HEK293 (cell line): Measurements from ENCODE around the gene WDR73.

Experiments used
- CTCF ChIA-PET: fragments of 350-600 bp; formaldehyde crosslinking; extraction: SDS; loops from one replicate; lab custom pipeline; 2021; ENCODE audit warnings: antibody characterized with exemption; lab: Yijun Ruan, JAX
- POLR2A ChIA-PET: fragments of 300-600 bp; formaldehyde crosslinking; extraction: SDS; loops from one replicate; lab custom pipeline; 2020; ENCODE audit warnings: antibody characterized with exemption, inconsistent platforms; lab: Yijun Ruan, JAX
- H3K27ac ChIP-seq: fragments of 200-500 bp; sonication (Bioruptor generic); 2 replicates; pipeline ENCODE4 v1.5.1; 2014; ENCODE audit warnings: low read depth, low read length, control low read depth, inconsistent platforms; ENCODE audit errors: extremely low read depth
- H3K36me3 ChIP-seq, 2 experiments: fragments of 200-500 bp in 1 of 2; sonication (Bioruptor generic) in 1 of 2; 1 replicate in 1 of 2; 2 replicates in 1 of 2; pipeline ENCODE4 v1.5.1; 2014 to 2017; ENCODE audit warnings: inconsistent platforms in 2 of 2, low read length in 2 of 2; ENCODE audit not compliant: control insufficient read depth in 2 of 2, insufficient read depth in 1 of 2
- H3K4me1 ChIP-seq: fragments of 200-500 bp; sonication (Bioruptor generic); 2 replicates; pipeline ENCODE4 v1.5.1; 2014; ENCODE audit warnings: mild to moderate bottlenecking, low read length, inconsistent platforms; ENCODE audit not compliant: control insufficient read depth, insufficient read depth
- H3K4me3 ChIP-seq: 2 replicates; pipeline ENCODE4 v1.5.1; 2011; ENCODE audit warnings: low read depth, mild to moderate bottlenecking, control low read depth, low read length, moderate library complexity
- H3K9me3 ChIP-seq: fragments of 200-500 bp; sonication (Bioruptor generic); 2 replicates; pipeline ENCODE4 v1.5.1; 2014; ENCODE audit warnings: low read depth, low read length, inconsistent platforms; ENCODE audit not compliant: control insufficient read depth, insufficient read depth
- KLF17 ChIP-seq: fragments of 450-650 bp; formaldehyde crosslinking; IDR thresholded peaks from 2 replicates; pipeline ENCODE4 v1.5.1; 2016; ENCODE audit warnings: missing biosample characterization, missing genetic modification characterization
- OVOL3 ChIP-seq: fragments of 450-650 bp; formaldehyde crosslinking; IDR thresholded peaks from 2 replicates; pipeline ENCODE4 v1.5.1; 2016; ENCODE audit warnings: missing biosample characterization, missing genetic modification characterization
- SALL2 ChIP-seq: fragments of 450-650 bp; formaldehyde crosslinking; IDR thresholded peaks from 2 replicates; pipeline ENCODE4 v1.5.0; 2017; ENCODE audit warnings: missing biosample characterization, mild to moderate bottlenecking, missing genetic modification characterization, borderline replicate concordance
- TCF7L2 ChIP-seq: IDR thresholded peaks from 2 replicates; pipeline ENCODE4 v1.6.1; 2011; ENCODE audit warnings: low read depth, mild to moderate bottlenecking, inconsistent platforms, low read length, moderate library complexity, borderline replicate concordance
- ZBTB26 ChIP-seq: fragments of 450-650 bp; formaldehyde crosslinking; optimal IDR thresholded peaks from 2 replicates; pipeline ENCODE3; 2016; ENCODE audit warnings: missing biosample characterization, mild to moderate bottlenecking, missing genetic modification characterization
- ZFHX2 ChIP-seq: fragments of 450-650 bp; formaldehyde crosslinking; conservative IDR thresholded peaks from 2 replicates; pipeline ENCODE4 v1.5.1; 2016; ENCODE audit warnings: missing biosample characterization, missing genetic modification characterization
- ZNF114 ChIP-seq: fragments of 450-650 bp; formaldehyde crosslinking; IDR thresholded peaks from 2 replicates; pipeline ENCODE4 v1.5.0; 2017; ENCODE audit warnings: missing biosample characterization, missing genetic modification characterization
- ZNF18 ChIP-seq: fragments of 450-650 bp; formaldehyde crosslinking; IDR thresholded peaks from 2 replicates; pipeline ENCODE4 v1.5.1; 2016; ENCODE audit warnings: missing biosample characterization, missing genetic modification characterization
- ZNF214 ChIP-seq: fragments of 450-650 bp; formaldehyde crosslinking; IDR thresholded peaks from 2 replicates; pipeline ENCODE4 v1.5.1; 2017; ENCODE audit warnings: missing biosample characterization, mild to moderate bottlenecking, missing genetic modification characterization, borderline replicate concordance
- ZNF280C ChIP-seq: fragments of 450-650 bp; formaldehyde crosslinking; IDR thresholded peaks from 2 replicates; pipeline ENCODE4 v1.5.1; 2016; ENCODE audit warnings: missing biosample characterization, missing genetic modification characterization
- ZNF610 ChIP-seq: fragments of 450-650 bp; formaldehyde crosslinking; IDR thresholded peaks from 2 replicates; pipeline ENCODE4 v1.5.1; 2016; ENCODE audit warnings: missing biosample characterization, missing genetic modification characterization, borderline replicate concordance
- ZNF654 ChIP-seq: fragments of 450-650 bp; formaldehyde crosslinking; IDR thresholded peaks from 2 replicates; pipeline ENCODE4 v1.5.1; 2016; ENCODE audit warnings: low read depth, missing biosample characterization, missing genetic modification characterization
- ZNF776 ChIP-seq: fragments of 450-650 bp; formaldehyde crosslinking; IDR thresholded peaks from 2 replicates; pipeline ENCODE4 v1.5.0; 2017; ENCODE audit warnings: missing biosample characterization, missing genetic modification characterization, borderline replicate concordance
- ZNF777 ChIP-seq: fragments of 450-650 bp; formaldehyde crosslinking; IDR thresholded peaks from 2 replicates; pipeline ENCODE4 v1.5.1; 2017; ENCODE audit warnings: missing biosample characterization, missing genetic modification characterization, borderline replicate concordance
- ZSCAN18 ChIP-seq: fragments of 450-650 bp; formaldehyde crosslinking; IDR thresholded peaks from 2 replicates; pipeline ENCODE4 v1.5.1; 2016; ENCODE audit warnings: missing biosample characterization, missing genetic modification characterization
- TF ChIP-seq, protein P1 (sequence below): fragments of 450-650 bp; formaldehyde crosslinking; IDR thresholded peaks from 2 replicates; pipeline ENCODE4 v1.5.1; 2016; ENCODE audit warnings: missing biosample characterization, missing genetic modification characterization

The WDR73 gene

GRCh38 chr15:84605554-84605882, 48.6 kb downstream of the WDR73 start:
- no peak overlapping the region for H3K4me3 ChIP-seq
- H3K9me3 ChIP-seq = no peaks in the 10 kb centered on the region
- ChIA-PET POLR2A (interaction anchor here (0.6 kb wide), 1 partner anchor 30 kb away, joined by 6 read pairs; no protein-coding TSS in a partner anchor), CTCF (interaction anchor here (0.6 to 0.9 kb wide), 2 partner anchors 18 to 445 kb away, joined by 3 to 4 read pairs; no protein-coding TSS in a partner anchor)
- H3K36me3 ChIP-seq = peaks cover 15 to 45% of the 10 kb centered on the region in 2 experiments; a peak in 2 of 3 replicates
- H3K4me1 ChIP-seq = peaks cover 16% of the 10 kb centered on the region
- no peak overlapping the region for H3K27ac ChIP-seq
- TF ChIP-seq, protein P1, sequence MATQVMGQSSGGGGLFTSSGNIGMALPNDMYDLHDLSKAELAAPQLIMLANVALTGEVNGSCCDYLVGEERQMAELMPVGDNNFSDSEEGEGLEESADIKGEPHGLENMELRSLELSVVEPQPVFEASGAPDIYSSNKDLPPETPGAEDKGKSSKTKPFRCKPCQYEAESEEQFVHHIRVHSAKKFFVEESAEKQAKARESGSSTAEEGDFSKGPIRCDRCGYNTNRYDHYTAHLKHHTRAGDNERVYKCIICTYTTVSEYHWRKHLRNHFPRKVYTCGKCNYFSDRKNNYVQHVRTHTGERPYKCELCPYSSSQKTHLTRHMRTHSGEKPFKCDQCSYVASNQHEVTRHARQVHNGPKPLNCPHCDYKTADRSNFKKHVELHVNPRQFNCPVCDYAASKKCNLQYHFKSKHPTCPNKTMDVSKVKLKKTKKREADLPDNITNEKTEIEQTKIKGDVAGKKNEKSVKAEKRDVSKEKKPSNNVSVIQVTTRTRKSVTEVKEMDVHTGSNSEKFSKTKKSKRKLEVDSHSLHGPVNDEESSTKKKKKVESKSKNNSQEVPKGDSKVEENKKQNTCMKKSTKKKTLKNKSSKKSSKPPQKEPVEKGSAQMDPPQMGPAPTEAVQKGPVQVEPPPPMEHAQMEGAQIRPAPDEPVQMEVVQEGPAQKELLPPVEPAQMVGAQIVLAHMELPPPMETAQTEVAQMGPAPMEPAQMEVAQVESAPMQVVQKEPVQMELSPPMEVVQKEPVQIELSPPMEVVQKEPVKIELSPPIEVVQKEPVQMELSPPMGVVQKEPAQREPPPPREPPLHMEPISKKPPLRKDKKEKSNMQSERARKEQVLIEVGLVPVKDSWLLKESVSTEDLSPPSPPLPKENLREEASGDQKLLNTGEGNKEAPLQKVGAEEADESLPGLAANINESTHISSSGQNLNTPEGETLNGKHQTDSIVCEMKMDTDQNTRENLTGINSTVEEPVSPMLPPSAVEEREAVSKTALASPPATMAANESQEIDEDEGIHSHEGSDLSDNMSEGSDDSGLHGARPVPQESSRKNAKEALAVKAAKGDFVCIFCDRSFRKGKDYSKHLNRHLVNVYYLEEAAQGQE (tag by site-specific recombination) = no peak
- no peak for TF ChIP-seq ZNF776 (tag by site-specific recombination)
- TF ChIP-seq ZNF114 (tag by site-specific recombination) = no peak

DNA sequence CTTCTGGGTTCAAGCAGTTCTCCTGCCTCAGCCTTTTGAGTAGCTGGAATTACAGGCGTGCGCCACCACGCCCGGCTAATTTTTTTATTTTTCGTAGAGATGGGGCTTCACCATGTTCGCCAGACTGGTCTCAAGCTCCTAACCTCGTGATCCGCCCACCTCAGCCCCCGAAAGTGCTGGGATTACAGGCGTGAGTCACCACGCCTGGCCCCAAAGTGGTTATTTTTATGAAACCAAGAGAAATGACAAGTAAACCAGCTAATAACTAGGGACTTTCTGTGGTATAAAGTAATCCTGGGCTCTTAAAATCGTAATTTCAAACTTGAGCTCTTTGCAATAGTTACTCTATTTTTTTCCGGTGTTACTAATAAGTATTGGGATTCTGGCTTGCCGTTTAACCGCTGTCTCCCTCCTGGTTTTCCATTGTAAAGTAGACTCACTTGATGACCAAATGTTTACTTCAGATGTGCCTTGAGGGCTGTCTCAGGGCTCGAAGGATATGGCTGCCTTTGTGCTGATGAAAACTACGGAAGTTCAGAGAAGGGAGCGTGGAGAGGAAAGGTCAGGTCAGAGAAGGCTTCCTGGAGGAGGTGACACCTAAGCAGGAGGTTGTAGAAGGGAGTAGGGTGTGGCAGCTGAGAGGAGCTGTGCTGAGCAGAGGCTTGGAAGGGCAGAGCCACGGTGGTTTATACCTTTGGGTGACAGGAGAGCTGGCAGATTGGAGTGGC, 49.1 kb downstream of the WDR73 start:
- peaks cover 16% of the 10 kb centered on the region for H3K4me1 ChIP-seq
- H3K9me3 ChIP-seq = no peaks in the 10 kb centered on the region
- TF ChIP-seq TCF7L2 (no peak), ZNF18 (tag by site-specific recombination) (no peak), ZSCAN18 (tag by site-specific recombination) (no peak), ZNF214 (no peak), ZNF654 (no peak), ZBTB26 (tag by site-specific recombination) (no peak), ZNF777 (tag by site-specific recombination) (no peak), ZNF280C (tag by site-specific recombination) (no peak), ZNF610 (no peak), SALL2 (no peak), ZFHX2 (peak; percentile 55), KLF17 (tag by site-specific recombination) (0 out of 2 replicates have a peak, but pooled peaks have one; percentile 45), OVOL3 (tag by site-specific recombination) (no peak)
- ChIA-PET POLR2A (interaction anchor here (0.6 to 1.0 kb wide), 3 partner anchors 30 to 54 kb away, joined by 5 to 6 read pairs (median 5); partner anchors contain the start of gene NMB), CTCF (interaction anchor here (0.6 to 0.9 kb wide), 3 partner anchors 17 to 445 kb away, joined by 3 to 4 read pairs (median 4); no protein-coding TSS in a partner anchor)
- H3K4me3 ChIP-seq = no peak overlapping the region
- H3K36me3 ChIP-seq = peaks cover 15 to 45% of the 10 kb centered on the region in 2 experiments; a peak in 2 of 3 replicates
- no peak overlapping the region for H3K27ac ChIP-seq
